ENCODE data around the gene GALR3.

Gene GALR3

DNA sequence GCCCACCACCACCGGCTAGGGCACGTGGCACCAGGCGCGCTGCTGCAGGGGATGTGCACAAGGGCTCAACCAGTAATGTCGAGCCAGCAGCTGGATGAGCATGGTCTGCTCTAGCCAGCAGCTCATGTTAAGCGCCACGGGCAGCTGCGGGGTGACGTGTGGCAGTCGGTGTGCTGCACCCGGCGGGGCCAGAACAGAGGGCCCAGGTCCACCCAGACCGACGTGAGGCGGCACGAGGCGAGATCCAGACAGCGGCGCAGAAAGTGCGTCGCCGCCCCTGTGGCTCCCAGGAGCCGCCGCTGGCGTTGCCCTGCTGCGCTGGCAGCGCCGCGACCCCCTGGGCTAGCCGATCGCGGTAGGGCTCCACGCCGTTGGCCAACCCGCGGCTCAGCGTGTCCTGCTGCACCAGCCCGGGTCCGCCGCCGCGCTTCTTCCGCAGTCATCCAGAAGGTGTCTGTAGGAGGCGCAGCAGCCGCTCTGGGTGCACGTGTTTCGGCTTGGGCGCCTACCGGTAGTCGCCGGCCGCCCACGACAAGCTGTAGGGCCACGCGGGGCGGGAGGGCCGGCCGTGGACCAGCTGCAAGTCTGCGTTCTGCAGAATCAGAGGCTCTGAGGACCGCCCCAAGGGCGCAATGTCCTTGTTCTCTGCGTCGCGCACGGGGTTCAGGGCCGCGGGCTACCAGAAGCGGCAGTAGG lies 4.6 kb upstream of the GALR3 start:
- DNase-seq (ENCODE audit: extremely low read depth in 1 of 2, low read depth in 1 of 2), result peak; percentile 42 to 47

DNA sequence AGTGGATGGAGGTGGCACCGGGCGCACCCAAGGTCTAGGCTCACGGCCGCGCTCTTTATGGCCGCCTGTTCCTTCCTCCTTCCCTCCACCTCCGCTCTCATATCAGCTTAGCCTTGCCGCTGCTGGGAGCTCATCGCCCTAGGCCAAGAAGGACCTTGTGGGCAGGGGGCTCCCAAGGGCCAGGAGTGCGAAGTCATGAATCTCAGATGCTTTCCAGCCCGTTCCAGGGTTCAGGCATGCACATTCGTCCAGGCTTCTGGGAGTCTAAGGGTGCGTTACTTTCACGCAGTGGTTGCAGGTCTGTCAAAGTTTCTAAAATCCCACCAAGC lies 4.1 kb upstream of the GALR3 start:
- no peak for DNase-seq (ENCODE audit: extremely low read depth in 1 of 2, low read depth in 1 of 2)

DNA sequence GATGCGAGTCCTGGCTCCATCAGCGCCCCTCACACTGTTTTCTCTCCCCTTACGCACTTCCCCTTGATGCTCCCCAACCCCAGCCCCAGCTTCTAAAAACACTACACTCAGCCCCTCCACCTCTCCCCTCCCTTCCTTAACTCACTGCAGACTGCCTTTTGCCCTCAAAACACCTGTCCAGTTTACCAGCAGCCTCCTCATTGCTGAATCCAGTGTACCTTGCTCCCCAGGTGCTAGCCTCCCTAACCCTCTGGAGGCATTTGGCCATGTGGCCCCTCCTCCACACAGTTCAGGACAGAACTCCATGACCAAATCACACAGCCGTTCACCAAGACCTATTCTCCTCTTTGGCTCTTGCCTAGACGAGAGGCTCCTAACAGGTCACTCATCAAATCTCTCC lies 2.8 kb upstream of the GALR3 start:
- no peak for DNase-seq (ENCODE audit: extremely low read depth in 1 of 2, low read depth in 1 of 2)

GRCh38 chr22:37822079-37822833 lies 926 bp upstream of the GALR3 start:
- DNase-seq (ENCODE audit: extremely low read depth in 1 of 2, low read depth in 1 of 2), result no peak

DNA sequence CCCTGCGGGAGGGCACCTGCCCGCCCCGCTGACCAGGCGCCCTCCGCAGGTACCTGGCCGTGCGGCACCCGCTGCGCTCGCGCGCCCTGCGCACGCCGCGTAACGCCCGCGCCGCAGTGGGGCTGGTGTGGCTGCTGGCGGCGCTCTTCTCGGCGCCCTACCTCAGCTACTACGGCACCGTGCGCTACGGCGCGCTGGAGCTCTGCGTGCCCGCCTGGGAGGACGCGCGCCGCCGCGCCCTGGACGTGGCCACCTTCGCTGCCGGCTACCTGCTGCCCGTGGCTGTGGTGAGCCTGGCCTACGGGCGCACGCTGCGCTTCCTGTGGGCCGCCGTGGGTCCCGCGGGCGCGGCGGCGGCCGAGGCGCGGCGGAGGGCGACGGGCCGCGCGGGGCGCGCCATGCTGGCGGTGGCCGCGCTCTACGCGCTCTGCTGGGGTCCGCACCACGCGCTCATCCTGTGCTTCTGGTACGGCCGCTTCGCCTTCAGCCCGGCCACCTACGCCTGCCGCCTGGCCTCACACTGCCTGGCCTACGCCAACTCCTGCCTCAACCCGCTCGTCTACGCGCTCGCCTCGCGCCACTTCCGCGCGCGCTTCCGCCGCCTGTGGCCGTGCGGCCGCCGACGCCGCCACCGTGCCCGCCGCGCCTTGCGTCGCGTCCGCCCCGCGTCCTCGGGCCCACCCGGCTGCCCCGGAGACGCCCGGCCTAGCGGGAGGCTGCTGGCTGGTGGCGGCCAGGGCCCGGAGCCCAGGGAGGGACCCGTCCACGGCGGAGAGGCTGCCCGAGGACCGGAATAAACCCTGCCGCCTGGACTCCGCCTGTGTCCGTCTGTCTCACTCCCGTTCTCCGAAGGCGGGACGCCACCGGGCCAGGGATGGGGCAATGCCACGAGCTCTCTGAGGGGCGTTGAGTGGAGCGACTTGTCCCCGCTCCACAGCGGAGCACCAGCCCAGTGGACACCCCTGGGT lies 1.8 kb downstream of the GALR3 start:
- DNase-seq (ENCODE audit: extremely low read depth in 1 of 2, low read depth in 1 of 2), result no peak

DNA sequence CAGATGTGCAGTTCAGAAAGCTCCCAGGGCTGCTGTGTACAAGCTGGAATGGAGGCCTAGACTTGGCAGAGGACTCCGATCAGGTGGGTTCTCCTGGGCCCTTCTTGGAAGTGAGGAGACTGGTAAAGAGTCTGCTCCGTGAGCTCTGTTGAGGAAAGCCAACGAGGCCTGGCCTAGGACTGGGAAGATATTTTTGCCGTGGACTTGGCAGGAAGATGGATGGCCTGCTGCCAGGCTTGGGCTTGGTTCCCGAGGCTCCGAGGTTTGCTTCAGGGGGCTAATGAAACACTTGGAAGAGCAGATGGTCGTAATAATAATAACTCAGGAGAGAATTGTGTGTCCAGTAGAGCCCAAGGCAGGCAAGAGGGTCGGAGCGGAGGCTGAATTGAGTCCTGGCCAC lies 3.9 kb downstream of the GALR3 start:
- DNase-seq (ENCODE audit: extremely low read depth in 1 of 2, low read depth in 1 of 2), result no peak

- no peak for DNase-seq (ENCODE audit: extremely low read depth in 1 of 2, low read depth in 1 of 2)
These were observed 7.1 kb downstream of the GALR3 start for GRCh38 chr22:37830093-37830842.

DNA sequence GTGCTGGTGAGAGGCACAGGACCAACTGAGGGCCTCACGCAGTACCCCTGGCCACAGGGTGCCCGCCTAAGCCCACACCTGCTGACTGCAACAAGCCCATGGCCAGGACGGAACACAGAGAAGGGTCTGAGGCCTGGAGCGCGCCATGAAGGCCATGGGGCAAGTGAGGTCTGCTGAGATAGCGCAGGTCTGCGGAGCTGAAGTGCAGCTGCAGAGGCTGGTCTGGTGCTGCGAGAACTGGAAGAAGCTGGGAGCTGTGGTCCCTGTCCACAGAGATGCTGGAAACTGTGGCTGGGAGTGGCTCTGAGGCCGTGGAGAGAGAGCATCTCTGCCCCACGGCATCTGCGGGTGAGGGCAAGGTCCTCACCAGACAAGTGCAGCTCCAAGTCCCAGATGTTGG lies 8.3 kb downstream of the GALR3 start:
- no peak for DNase-seq (ENCODE audit: extremely low read depth in 1 of 2, low read depth in 1 of 2)

- no peak for DNase-seq (ENCODE audit: extremely low read depth in 1 of 2, low read depth in 1 of 2)
These were observed 9.1 kb downstream of the GALR3 start for GRCh38 chr22:37832022-37832857.

GRCh38 chr22:37842015-37842793 lies 19.0 kb downstream of the GALR3 start:
- DNase-seq (ENCODE audit: extremely low read depth in 1 of 2, low read depth in 1 of 2), result no peak

- peak; percentile 13 to 44 for DNase-seq (ENCODE audit: extremely low read depth in 1 of 2, low read depth in 1 of 2)
These were observed 20.5 kb downstream of the GALR3 start for GRCh38 chr22:37843741-37844089.

GRCh38 chr22:37844904-37845329 lies 21.7 kb downstream of the GALR3 start:
- DNase-seq (ENCODE audit: extremely low read depth in 1 of 2, low read depth in 1 of 2), result no peak

- DNase-seq (ENCODE audit: extremely low read depth in 1 of 2, low read depth in 1 of 2), result no peak
These were observed 23.3 kb downstream of the GALR3 start for GRCh38 chr22:37846433-37846832.

DNA sequence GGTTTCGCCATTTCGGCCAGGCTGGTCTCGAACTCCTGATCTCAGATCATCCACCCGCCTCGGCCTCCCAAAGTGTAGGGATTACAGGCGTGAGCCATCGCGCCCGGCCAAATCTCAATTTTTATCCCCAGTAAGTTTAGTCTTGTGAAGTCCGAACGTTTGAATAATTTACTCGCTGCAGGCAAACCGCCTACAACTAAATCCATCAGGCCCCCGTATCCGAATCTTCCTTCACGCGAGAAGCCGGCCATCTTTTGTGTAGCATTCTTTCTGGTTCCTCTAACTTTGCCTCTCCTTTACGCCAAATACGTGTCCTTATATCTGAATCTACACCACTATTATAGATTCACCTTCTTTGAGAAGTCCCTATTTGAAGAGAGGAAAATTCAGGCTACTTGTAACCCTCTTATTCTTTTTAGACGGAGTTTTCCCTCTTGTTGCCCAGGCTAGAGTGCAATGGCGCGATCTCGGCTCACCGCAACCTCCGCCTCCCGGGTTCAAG lies 25.5 kb downstream of the GALR3 start:
- DNase-seq (ENCODE audit: extremely low read depth in 1 of 2, low read depth in 1 of 2), result no peak

DNA sequence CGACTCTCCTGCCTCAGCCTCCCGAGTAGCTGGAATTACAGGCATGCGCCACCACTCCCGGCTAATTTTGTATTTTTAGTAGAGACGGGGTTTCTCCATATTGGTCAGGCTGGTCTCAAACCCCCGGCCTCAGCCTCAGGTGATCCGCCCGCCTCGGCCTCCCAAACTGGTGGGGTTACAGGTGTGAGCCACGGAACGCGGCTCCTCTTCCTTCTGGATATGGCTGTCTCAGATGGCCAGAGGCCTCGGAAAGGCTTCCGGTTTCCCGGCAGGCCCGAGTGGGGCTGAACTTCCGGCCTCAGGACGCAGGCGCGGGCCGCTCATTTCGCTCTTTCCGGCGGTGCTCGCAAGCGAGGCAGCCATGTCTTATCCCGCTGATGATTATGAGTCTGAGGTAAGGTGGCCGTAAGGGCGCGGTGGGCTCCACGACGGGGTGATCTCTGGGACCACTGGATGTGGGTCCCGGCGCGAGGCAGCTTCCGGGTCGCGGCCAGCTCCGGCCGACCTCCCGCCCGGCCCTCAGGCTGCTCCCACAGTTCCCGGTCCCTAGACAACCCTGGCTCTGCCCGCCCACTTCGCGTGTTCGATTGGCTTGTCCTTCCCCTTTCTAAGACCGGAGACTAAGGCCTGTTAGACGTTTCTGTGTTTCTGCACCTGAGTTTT lies 26.0 kb downstream of the GALR3 start, which contains the start of gene EIF3L:
Gene EIF3L (plus strand): TSS at position 331 of the 663 bp plus-strand sequence. CDS start 31 bp downstream, at position 362.
- peak; percentile 85 to 87 for DNase-seq (ENCODE audit: extremely low read depth in 1 of 2, low read depth in 1 of 2)

- DNase-seq (ENCODE audit: extremely low read depth in 1 of 2, low read depth in 1 of 2), result no peak
These were observed 27.6 kb downstream of the GALR3 start for GRCh38 chr22:37850801-37851200.

DNA sequence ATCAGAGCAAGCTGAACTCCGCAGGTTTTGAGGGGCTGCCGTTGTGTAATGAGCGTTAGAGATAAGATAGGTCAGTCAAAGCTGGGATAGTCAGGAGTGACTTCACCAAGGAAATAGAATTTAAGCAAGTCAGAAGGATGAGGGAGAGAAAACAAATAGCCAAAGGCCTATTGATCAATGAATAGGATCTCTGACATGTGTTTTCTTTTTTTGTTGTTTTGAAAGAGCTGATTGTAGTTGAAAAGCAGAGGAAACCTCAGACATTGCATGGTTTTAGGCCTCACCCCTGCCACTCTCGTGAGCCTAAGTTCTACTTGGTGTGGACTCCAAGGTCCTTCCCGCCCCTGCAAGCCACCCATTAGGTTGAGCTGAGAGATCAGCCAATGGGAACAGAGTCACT lies 29.2 kb downstream of the GALR3 start:
- no peak for DNase-seq (ENCODE audit: extremely low read depth in 1 of 2, low read depth in 1 of 2)

DNA sequence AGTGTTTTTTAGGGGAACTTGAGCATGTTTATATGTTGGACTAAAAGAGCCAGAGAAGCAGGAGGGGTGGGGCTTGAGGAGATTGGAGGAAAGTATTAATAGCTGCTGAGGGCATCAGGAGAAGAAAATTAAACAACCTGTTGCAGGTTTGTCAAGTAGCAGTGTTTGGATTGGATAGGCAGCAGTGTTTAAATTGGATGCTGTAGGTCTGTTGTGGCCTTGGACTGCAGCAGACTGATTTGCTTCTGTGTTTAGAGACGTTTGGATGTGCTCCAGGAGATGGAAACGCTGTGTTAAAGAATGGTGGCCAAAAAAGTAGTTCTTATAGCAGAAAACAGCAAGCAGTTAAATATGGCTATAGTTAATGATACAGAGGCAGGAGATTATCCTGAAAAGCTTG lies 31.8 kb downstream of the GALR3 start:
- DNase-seq (ENCODE audit: extremely low read depth in 1 of 2, low read depth in 1 of 2), result no peak

All from stimulated activated CD8-positive, alpha-beta memory T cell treated with anti-CD3 and anti-CD28 coated beads, Interleukin-7, amount 100 ng/mL, for 48 hours (primary cell).